ENCODE measurements around the gene PDE4C.
A peak's percentile ranks its signal among the peaks of the same experiment; 100 is the strongest.

PDE4C gene

GRCh38 chr19:18174983-18175382 lies 51.3 kb downstream of the PDE4C start:
- no peak overlapping the region for H3K4me3 ChIP-seq (IDR thresholded peaks at IDR 0.05; ENCODE audit: insufficient read depth, low read depth, low read length)
- no peaks in the 10 kb centered on the region for H3K79me2 ChIP-seq (ENCODE audit: insufficient read depth, low read depth)
- H3K27me3 ChIP-seq (ENCODE audit: insufficient read depth, low read depth), result no peaks in the 10 kb centered on the region
- peak overlapping the region; percentile 89 for H3K4me2 ChIP-seq
- H4K20me1 ChIP-seq (ENCODE audit: insufficient read depth), result no peaks in the 10 kb centered on the region
- H3K36me3 ChIP-seq (ENCODE audit: insufficient read depth), result no peaks in the 10 kb centered on the region
- H3K9ac ChIP-seq, result no peak overlapping the region
- TF ChIP-seq CTCF (conservative IDR thresholded peaks at IDR 0.05; ENCODE audit: low read depth, low read length), result no peak
- H2AFZ ChIP-seq (ENCODE audit: low read depth), result no peak overlapping the region
- no peak overlapping the region for H3K27ac ChIP-seq
- H3K4me1 ChIP-seq (ENCODE audit: low read depth, poor library complexity, severe bottlenecking), result peaks cover 11% of the 10 kb centered on the region
